HepG2 (cell line): ENCODE results near the gene WNT6. TPM values are rescaled to one million over a fixed set of nuclear protein-coding genes. Genes with fewer than 3 reads are reported as not detected.
A peak's percentile ranks its signal among the peaks of the same experiment; 100 is the strongest.

Experiments
- ATAC-seq: fragments of 200-7000 bp; cut with Tn5 transposase; 3 replicates; pipeline ENCODE4 v1.9.1; 2020; ENCODE audit warnings: mild to moderate bottlenecking, moderate library complexity
- BruUV-seq: library from RNA; stranded (reverse); fragments of 400-500 nt; replicated peaks from 2 replicates; lab custom pipeline; 2021; lab: Mats Ljungman, UMichigan
- CTCF ChIA-PET: fragments of 300-600 bp; formaldehyde crosslinking; extraction: SDS; loops from one replicate; lab custom pipeline; 2021; ENCODE audit warnings: low total read pairs, inconsistent platforms, low intra/inter-chr PET ratio; lab: Yijun Ruan, JAX
- POLR2A ChIA-PET: fragments of 350-600 bp; sonication (Branson Sonifier 250); formaldehyde crosslinking; loops from one replicate; lab custom pipeline; 2020; ENCODE audit warnings: antibody characterized with exemption, inconsistent platforms; lab: Yijun Ruan, JAX
- DNase-seq: peaks from one replicate; pipeline ENCODE4 v3.0.0-alpha.2; 2015; ENCODE audit warnings: low spot score
- FAIRE-seq: peaks from 3 replicates; lab custom pipeline; 2011; peaks lifted over from hg19 to GRCh38; lab: Jason Lieb, UNC
- H2AFZ ChIP-seq: one replicate; pipeline ENCODE4 v1.6.1; 2011; ENCODE audit warnings: low read length, inconsistent platforms
- H3K27ac ChIP-seq: fragments of 300-600 bp; 3 replicates; pipeline ENCODE4 v1.8.0; 2011; ENCODE audit warnings: mixed run types, mild to moderate bottlenecking, mixed read lengths, low read length, inconsistent platforms; ENCODE audit not compliant: insufficient read depth; ENCODE audit errors: extremely low read length
- H3K27me3 ChIP-seq, 2 experiments: fragments of 200-600 bp in 1 of 2; 2 replicates in 1 of 2; 3 replicates in 1 of 2; pipeline versions ENCODE4 v1.6.0 to v1.8.0; 2011; ENCODE audit warnings: low read length in 2 of 2, mild to moderate bottlenecking in 2 of 2, moderate library complexity in 2 of 2, inconsistent platforms in 1 of 2; ENCODE audit not compliant: insufficient read depth in 2 of 2, control insufficient read depth in 1 of 2
- H3K36me3 ChIP-seq, 2 experiments: fragments of 200-600 bp in 1 of 2; replicated peaks in 1 of 2; 2 replicates in 1 of 2; 3 replicates in 1 of 2; pipeline versions ENCODE4 v1.5.1 to v1.8.0; 2011; ENCODE audit warnings: low read length in 2 of 2, inconsistent platforms in 1 of 2; ENCODE audit not compliant: insufficient read depth in 2 of 2, control insufficient read depth in 1 of 2
- H3K4me1 ChIP-seq: 2 replicates; pipeline ENCODE4 v1.5.1; 2012; ENCODE audit warnings: low read length, inconsistent platforms; ENCODE audit not compliant: insufficient read depth
- H3K4me2 ChIP-seq: 2 replicates; pipeline ENCODE4 v1.6.0; 2011; ENCODE audit warnings: low read depth, low read length, inconsistent platforms
- H3K4me3 ChIP-seq, 3 experiments: fragments of 200-600 bp in 1 of 3; sonication (generic), shearing (Covaris generic) in 1 of 3; replicated peaks in 1 of 3; 2 replicates each; pipeline ENCODE4 v1.5.1; 2011 to 2016; ENCODE audit warnings: low read length in 3 of 3, inconsistent platforms in 2 of 3, low read depth in 2 of 3, mild to moderate bottlenecking in 2 of 3, control low read depth in 1 of 3, mixed read lengths in 1 of 3; ENCODE audit not compliant: insufficient read depth in 1 of 3
- H3K79me2 ChIP-seq: one replicate; pipeline ENCODE4 v1.6.1; 2011; ENCODE audit warnings: low read length, inconsistent platforms; ENCODE audit not compliant: insufficient read depth
- H3K9ac ChIP-seq: 2 replicates; pipeline ENCODE4 v1.6.0; 2011; ENCODE audit warnings: mild to moderate bottlenecking, low read depth, low read length, inconsistent platforms; ENCODE audit not compliant: insufficient read depth
- H3K9me3 ChIP-seq: 2 replicates; pipeline ENCODE4 v1.5.1; 2012; ENCODE audit warnings: mild to moderate bottlenecking, low read length
- H4K20me1 ChIP-seq: 2 replicates; pipeline ENCODE4 v1.6.0; 2011; ENCODE audit warnings: inconsistent platforms, mild to moderate bottlenecking, low read length, moderate library complexity; ENCODE audit not compliant: insufficient read depth
- ATF1 ChIP-seq: IDR thresholded peaks from 2 replicates; pipeline ENCODE4 v1.6.1; 2016; ENCODE audit warnings: mild to moderate bottlenecking, control low read depth
- CSRNP1 ChIP-seq: sonication (generic); formaldehyde crosslinking; IDR thresholded peaks from 2 replicates; pipeline ENCODE4 v1.8.1; 2023; ENCODE audit warnings: mild to moderate bottlenecking, missing genetic modification reagents
- FOSL1 ChIP-seq: sonication (generic); formaldehyde crosslinking; IDR thresholded peaks from 2 replicates; pipeline ENCODE4 v1.9.0; 2021; ENCODE audit warnings: missing genetic modification reagents, borderline replicate concordance
- GMEB1 ChIP-seq: sonication (generic); formaldehyde crosslinking; IDR thresholded peaks from 2 replicates; pipeline ENCODE4 v1.5.1; 2020; ENCODE audit warnings: missing genetic modification reagents, mild to moderate bottlenecking, borderline replicate concordance
- IRF9 ChIP-seq: sonication (generic); formaldehyde crosslinking; IDR thresholded peaks from 2 replicates; pipeline ENCODE4 v1.8.0; 2022; ENCODE audit warnings: missing genetic modification reagents, mild to moderate bottlenecking, borderline replicate concordance
- MAX ChIP-seq: IDR thresholded peaks from 2 replicates; pipeline ENCODE4 v1.6.1; 2012; ENCODE audit warnings: inconsistent platforms
- NFE2L2 ChIP-seq: fragments of 150-350 bp; IDR thresholded peaks from 2 replicates; pipeline ENCODE4 v1.6.1; 2014; ENCODE audit warnings: low read length
- SNAI1 ChIP-seq: sonication (generic); formaldehyde crosslinking; IDR thresholded peaks from 2 replicates; pipeline ENCODE4 v1.5.0; 2020; ENCODE audit warnings: mild to moderate bottlenecking, missing genetic modification reagents, borderline replicate concordance
- ZFP1 ChIP-seq: IDR thresholded peaks from 2 replicates; pipeline ENCODE4 v1.6.1; 2016
- ZNF317 ChIP-seq: sonication (generic); formaldehyde crosslinking; IDR thresholded peaks from 2 replicates; pipeline ENCODE4 v1.5.0; 2020; ENCODE audit warnings: mild to moderate bottlenecking, missing genetic modification reagents
- ZNF333 ChIP-seq: sonication (generic); formaldehyde crosslinking; IDR thresholded peaks from 2 replicates; pipeline ENCODE4 v1.4.0; 2020; ENCODE audit warnings: mild to moderate bottlenecking, missing genetic modification reagents, borderline replicate concordance
- ZNF572 ChIP-seq: sonication (generic); formaldehyde crosslinking; IDR thresholded peaks from 2 replicates; pipeline ENCODE4 v1.5.1; 2020; ENCODE audit warnings: mild to moderate bottlenecking, missing genetic modification reagents
- ZNF589 ChIP-seq: sonication (generic); formaldehyde crosslinking; conservative IDR thresholded peaks from 2 replicates; pipeline ENCODE4 v1.8.0; 2022; ENCODE audit warnings: mild to moderate bottlenecking, moderate library complexity, missing genetic modification reagents
- ZNF687 ChIP-seq: sonication (generic); formaldehyde crosslinking; IDR thresholded peaks from 2 replicates; pipeline ENCODE4 v1.5.1; 2020; ENCODE audit warnings: mild to moderate bottlenecking, missing genetic modification reagents, moderate library complexity
- ZNF782 ChIP-seq: sonication (generic); formaldehyde crosslinking; IDR thresholded peaks from 2 replicates; pipeline ENCODE4 v1.4.0; 2020; ENCODE audit warnings: missing genetic modification reagents, mild to moderate bottlenecking, borderline replicate concordance
- WGBS: methylation state at CpG from one replicate; pipeline ENCODE4 v1.1.6; 2017; ENCODE audit warnings: low lambda C conversion rate; 5-methylcytosine and 5-hydroxymethylcytosine counted together
- in situ Hi-C: cut with HindIII; loops from 2 replicates; pipeline ENCODE4 v1.10.0; 2017; ENCODE audit warnings: low pct_unique_long_range_greater_than_20kb; ENCODE audit not compliant: extremely low pct_ligation_motif_present
- intact Hi-C: fragments of 100-400 bp; cut with micrococcal nuclease; formaldehyde crosslinking; loops from one replicate; pipeline ENCODE4 v1.10.0; 2022; ENCODE audit not compliant: unreplicated experiment
- polyA plus RNA-seq, 8 experiments: library from polyadenylated mRNA; depleted of rRNA in 3 of 8; stranded (reverse) in 7 of 8; unstranded in 1 of 8; fragments of >200 nt; fragmentation: Illumina TruSeq in 4 of 8; extraction: Trizol in 4 of 8; gene quantifications; 2 replicates each; pipeline versions ENCODE4 v1.2.1 to v1.2.3, GENCODE V29; 2011 to 2016; ENCODE audit warnings: low read depth in 4 of 8, missing spikeins in 1 of 8, mixed read lengths in 1 of 8; ENCODE audit not compliant: insufficient read depth in 1 of 8
- total RNA-seq, 5 experiments: library from RNA; depleted of rRNA; stranded (reverse); fragments of >200 nt; fragmentation: Illumina TruSeq; extraction: Trizol; gene quantifications; 2 replicates each; pipeline ENCODE4 v1.2.3, GENCODE V29; 2016; ENCODE audit warnings: low read depth in 1 of 5

Gene WNT6
- total and polyA plus RNA-seq, 2 of the 13 experiments (the other 11 are each of a cell fraction or from before 2014, with no cell fraction given), result 0.20 TPM; not detected in 1

GRCh38 chr2:218892693-218893348 lies 33.2 kb downstream of the WNT6 start:
- intact Hi-C loops, result loop anchor here (1.0 kb wide), 1 partner anchor 47 kb away; no protein-coding TSS in a partner anchor
- no peaks in the 10 kb centered on the region for H3K36me3 ChIP-seq
- H3K27ac ChIP-seq, result no peak overlapping the region
- in situ Hi-C loops, result no loop called here
- H3K27me3 ChIP-seq, result peaks cover 33 to 89% of the 10 kb centered on the region in 2 experiments; a peak in 4 of 5 replicates
- POLR2A ChIA-PET, result interaction anchor here (1.0 kb wide), 1 partner anchor 8 kb away, joined by 3 read pairs; no protein-coding TSS in a partner anchor
- H3K4me2 ChIP-seq, result peak overlapping the region; percentile 74
- H3K9ac ChIP-seq, result no peak overlapping the region
- DNase-seq, result peak; percentile 32
- CTCF ChIA-PET, result no interaction called here
- peak overlapping the region; percentile 36 to 65 (median 50); a peak in 4 of 6 replicates for H3K4me3 ChIP-seq
- no TSS peak for BruUV-seq
- 2% methylated on average over 27 of the region's 72 CpGs for WGBS
- ATAC-seq, result peak; percentile 86
- H3K79me2 ChIP-seq, result no peaks in the 10 kb centered on the region
- peaks cover 44% of the 10 kb centered on the region for H3K4me1 ChIP-seq
- no peaks in the 10 kb centered on the region; the same call in 1 of the 2 replicates for H4K20me1 ChIP-seq
- no peak overlapping the region for H2AFZ ChIP-seq
- peak; percentile 37 for FAIRE-seq
- no peaks in the 10 kb centered on the region for H3K9me3 ChIP-seq
- TF ChIP-seq ZFP1 (CRISPR knock-in tag) (no peak), NFE2L2 (no peak), CSRNP1 (CRISPR knock-in tag) (peak; percentile 36; the same call in 1 of the 2 replicates), ZNF572 (no peak), SNAI1 (CRISPR knock-in tag) (no peak), GMEB1 (no peak), FOSL1 (no peak), ZNF333 (CRISPR knock-in tag) (no peak), MAX (peak; percentile 87), ZNF589 (CRISPR knock-in tag) (no peak; the same call in 1 of the 2 replicates), ZNF317 (CRISPR knock-in tag) (no peak), ZNF782 (peak; percentile 62; the same call in 1 of the 2 replicates), IRF9 (CRISPR knock-in tag) (no peak), ZNF687 (peak; percentile 86), ATF1 (CRISPR knock-in tag) (no peak)
